Raji (cell line): ENCODE measurements around the gene C6orf62.
A peak's percentile ranks its signal among the peaks of the same experiment; 100 is the strongest.

Experiments
- POLR2A ChIP-seq: IDR thresholded peaks from 2 replicates; pipeline ENCODE4 v1.6.1; 2011; ENCODE audit warnings: low read depth, low read length, control low read depth; ENCODE audit not compliant: insufficient read depth

The C6orf62 gene

GRCh38 chr6:24743944-24744335 lies 25.0 kb upstream of the C6orf62 start:
- TF ChIP-seq POLR2A, result no peak

- TF ChIP-seq POLR2A, result no peak
Observed at GRCh38 chr6:24743265-24743943, 24.4 kb upstream of the C6orf62 start.

GRCh38 chr6:24742216-24742738 lies 23.3 kb upstream of the C6orf62 start:
- no peak for TF ChIP-seq POLR2A

GRCh38 chr6:24740861-24741260 lies 21.9 kb upstream of the C6orf62 start:
- no peak for TF ChIP-seq POLR2A

GRCh38 chr6:24738741-24739140 lies 19.8 kb upstream of the C6orf62 start:
- TF ChIP-seq POLR2A, result no peak

GRCh38 chr6:24734166-24734565 lies 15.2 kb upstream of the C6orf62 start:
- no peak for TF ChIP-seq POLR2A

- no peak for TF ChIP-seq POLR2A
Observed at GRCh38 chr6:24723270-24723669, 4.3 kb upstream of the C6orf62 start.

GRCh38 chr6:24721461-24722215 lies 2.7 kb upstream of the C6orf62 start:
- peak; percentile 77 for TF ChIP-seq POLR2A

GRCh38 chr6:24720604-24721460 lies 1.9 kb upstream of the C6orf62 start:
- peak; percentile 84 for TF ChIP-seq POLR2A

GRCh38 chr6:24720131-24720603 lies 1.2 kb upstream of the C6orf62 start:
- TF ChIP-seq POLR2A, result no peak

GRCh38 chr6:24718449-24719124 lies 367 bp downstream of the C6orf62 start:
- TF ChIP-seq POLR2A, result no peak

- no peak for TF ChIP-seq POLR2A
Observed at GRCh38 chr6:24710519-24711303, 8.2 kb downstream of the C6orf62 start.

- no peak for TF ChIP-seq POLR2A
Observed at GRCh38 chr6:24709014-24709711, 9.8 kb downstream of the C6orf62 start.
